ENCODE data around the gene RAD23B.
A peak's percentile ranks its signal among the peaks of the same experiment; 100 is the strongest.

Gene RAD23B

GRCh38 chr9:107283623-107284616 is 841 bp downstream of the RAD23B start:
- in situ Hi-C loops (cut with HindIII; ENCODE audit: low pct_ligation_motif_present, low sequenced_read_pairs) = no loop called here
- no peak for TF ChIP-seq CTCF (IDR thresholded peaks at IDR 0.05; ENCODE audit: low read depth, low read length, missing control alignments)

GRCh38 chr9:107284636-107285035 is 1.6 kb downstream of the RAD23B start:
- Histone ChIP-seq H3K27me3 (replicated peaks) (no peaks in the 10 kb centered on the region), H3K4me3 (ENCODE audit: low read depth, low read length) (peak overlapping the region; percentile 87), H3K36me3 (replicated peaks) (peaks cover 7% of the 10 kb centered on the region), H3K27ac (peak overlapping the region; percentile 99)
- TF ChIP-seq CTCF (IDR thresholded peaks at IDR 0.05; ENCODE audit: low read depth, low read length, missing control alignments) = no peak
- in situ Hi-C loops (cut with HindIII; ENCODE audit: low pct_ligation_motif_present, low sequenced_read_pairs) = no loop called here
- no peak for DNase-seq

More at GRCh38 chr9:107283623-107284616, 841 bp downstream of the RAD23B start:
- no peaks in the 10 kb centered on the region for H3K27me3 ChIP-seq (replicated peaks)
- DNase-seq = peak; percentile 37
- peaks cover 7% of the 10 kb centered on the region for H3K36me3 ChIP-seq (replicated peaks)
- peak overlapping the region; percentile 99 for H3K27ac ChIP-seq
- H3K4me3 ChIP-seq (ENCODE audit: low read depth, low read length) = peak overlapping the region; percentile 87

- no peaks in the 10 kb centered on the region for H3K27me3 ChIP-seq (replicated peaks)
- no peak for DNase-seq
- in situ Hi-C loops (cut with HindIII; ENCODE audit: low pct_ligation_motif_present, low sequenced_read_pairs) = no loop called here
- no peak for TF ChIP-seq CTCF (IDR thresholded peaks at IDR 0.05; ENCODE audit: low read depth, low read length, missing control alignments)
- H3K27ac ChIP-seq = peak overlapping the region; percentile 0
- H3K36me3 ChIP-seq (replicated peaks) = peaks cover 7% of the 10 kb centered on the region
- H3K4me3 ChIP-seq (ENCODE audit: low read depth, low read length) = peak overlapping the region; percentile 87
Observed at GRCh38 chr9:107285286-107285685, 2.2 kb downstream of the RAD23B start.

- TF ChIP-seq CTCF (IDR thresholded peaks at IDR 0.05; ENCODE audit: low read depth, low read length, missing control alignments) = no peak
- DNase-seq = no peak
- H3K27ac ChIP-seq = peak overlapping the region; percentile 6
- H3K27me3 ChIP-seq (replicated peaks) = no peaks in the 10 kb centered on the region
- peaks cover 7% of the 10 kb centered on the region for H3K36me3 ChIP-seq (replicated peaks)
- in situ Hi-C loops (cut with HindIII; ENCODE audit: low pct_ligation_motif_present, low sequenced_read_pairs) = no loop called here
- H3K4me3 ChIP-seq (ENCODE audit: low read depth, low read length) = no peak overlapping the region
Observed at GRCh38 chr9:107286057-107286456, 3.0 kb downstream of the RAD23B start.

- TF ChIP-seq CTCF (IDR thresholded peaks at IDR 0.05; ENCODE audit: low read depth, low read length, missing control alignments) = no peak
- DNase-seq = no peak
- Histone ChIP-seq H3K27me3 (replicated peaks) (no peaks in the 10 kb centered on the region), H3K27ac (no peak overlapping the region), H3K36me3 (replicated peaks) (peaks cover under 1% of the 10 kb centered on the region), H3K4me3 (ENCODE audit: low read depth, low read length) (no peak overlapping the region)
- in situ Hi-C loops (cut with HindIII; ENCODE audit: low pct_ligation_motif_present, low sequenced_read_pairs) = no loop called here
Observed at GRCh38 chr9:107288701-107289100, 5.6 kb downstream of the RAD23B start.
